Adrenal gland (tissue), 19 donors: Measurements from ENCODE around the gene SUMF2. TPM values are rescaled to one million over a fixed set of nuclear protein-coding genes. Genes with fewer than 3 reads are reported as not detected.
A peak's percentile ranks its signal among the peaks of the same experiment; 100 is the strongest.
"Not testable (repeated sequence)": the region's sequence is repeated elsewhere in the genome, so short reads cannot be mapped to it uniquely, and the experiment has no call there.

Source experiments
- DNase-seq, 7 donors: peaks; one replicate each; pipeline ENCODE4 v3.0.0-alpha.2; 2019 to 2020
- H3K27ac ChIP-seq, 5 donors: fragments of 200-600 bp; sonication (generic) in 4 of 5; 1 replicate in 3 of 5; 2 replicates in 2 of 5; pipeline versions ENCODE4 v1.5.1 to v1.8.0; 2016 to 2020; ENCODE audit warnings: mild to moderate bottlenecking in 1 of 5
- H3K27me3 ChIP-seq: fragments of 200-600 bp; 2 replicates; pipeline ENCODE4 v1.8.0; 2021
- H3K36me3 ChIP-seq, 2 donors: fragments of 200-600 bp; replicated peaks in 1 of 2; 1 replicate in 1 of 2; 2 replicates in 1 of 2; pipeline versions ENCODE4 v1.5.1 to v1.8.0; 2018 to 2022
- H3K4me1 ChIP-seq, 2 donors: fragments of 200-600 bp; replicated peaks in 1 of 2; 1 replicate in 1 of 2; 2 replicates in 1 of 2; pipeline versions ENCODE4 v1.5.1 to v1.8.0; 2018 to 2021
- H3K4me3 ChIP-seq, 4 donors: fragments of 200-600 bp; sonication (generic) in 3 of 4; one replicate each; pipeline ENCODE4 v1.5.1; 2016 to 2018
- H3K9me3 ChIP-seq, 3 donors: fragments of 200-600 bp; sonication (generic) in 1 of 3; replicated peaks in 1 of 3; 1 replicate in 2 of 3; 2 replicates in 1 of 3; pipeline versions ENCODE4 v1.5.1 to v1.8.0; 2016 to 2021
- POLR2A ChIP-seq, 2 donors: fragments of 450-650 bp; IDR thresholded peaks; one replicate each; pipeline ENCODE4 v1.6.1; 2017; ENCODE audit warnings: antibody characterized with exemption in 2 of 2, mild to moderate bottlenecking in 2 of 2, moderate library complexity in 1 of 2
- WGBS, 4 donors: extraction: QIAGEN DNeasy Blood & Tissue Kit in 2 of 4; methylation state at CpG; one replicate each; pipeline versions ENCODE4 v1.1.5 to v1.1.7; 2013 to 2017; 5-methylcytosine and 5-hydroxymethylcytosine counted together
- intact Hi-C, 2 donors: fragments of 100-400 bp; cut with DNase I; formaldehyde crosslinking; loops; one replicate each; pipeline versions ENCODE4 v1.14.1 to v1.15.0; 2022 to 2023
- long read RNA-seq, 10 donors: library from polyadenylated mRNA in 3 of 10; unstranded in 2 of 10; stranded (forward) in 1 of 10; transcript quantifications; one replicate each; pipeline ENCODE4 v2.0.0 and lab custom pipeline, GENCODE V29; 2021 to 2026
- polyA plus RNA-seq, 3 donors: library from polyadenylated mRNA; stranded (reverse); fragments of 200-250 nt in 2 of 3; fragments of 350-450 nt in 1 of 3; fragmentation: Illumina TruSeq in 1 of 3; extraction: RNeasy Lipid Tissue Mini Kit (QIAGEN cat#74804) in 1 of 3; gene quantifications; one replicate each; pipeline ENCODE4 v1.2.3, GENCODE V29; 2013 to 2014
- total RNA-seq, 9 donors: library from RNA; depleted of rRNA in 4 of 9; stranded (reverse); fragments of >200 nt in 4 of 9; fragments of 120-200 nt in 1 of 9; fragmentation: NEBNext Ultra II Directional in 1 of 9; extraction: Animal tissue kit (Norgen Biotek cat#: 25700) in 1 of 9; gene quantifications; one replicate each; pipeline versions ENCODE4 v1.1.0 to v1.2.4, GENCODE V29; 2013 to 2023
- TF ChIP-seq, protein P1 (sequence below), 6 experiments: fragments of 450-650 bp in 4 of 6; fragments of 200-600 bp in 2 of 6; sonication (generic) in 1 of 6; IDR thresholded peaks; 1 replicate in 5 of 6; 2 replicates in 1 of 6; pipeline versions ENCODE4 v1.5.1 to v1.8.0; 2016 to 2021; ENCODE audit warnings: antibody characterized with exemption in 6 of 6, mild to moderate bottlenecking in 2 of 6, moderate library complexity in 1 of 6
- donor health status: healthy with polysubstance abuse.
- donor health status: Bipolar disorder and iron deficiency.
- donor health status: DM: yes; HTN: yes; CAD: no.
- donor health status: DM: no; HTN: no; CAD: no.
- donor health status: DM: no; HTN: no; CAD: no.
- donor health status: DM: yes; HTN: yes; CAD: no.

The SUMF2 gene
- total RNA-seq (100 to 1,000 TPM; 115 to 230 (median 179) TPM), polyA plus RNA-seq (100 to 1,000 TPM in 1 of 3 donors, 10 to 100 TPM in 2; 75.6 to 142 (median 92.3) TPM)
- long read RNA-seq, donor 1, transcript SUMF2-208 (9 exons, 2,052 nt): major isoform, 14 of 74 reads
- long read RNA-seq, donor 1, partial matches to known transcripts: 56 of 74 reads
- long read RNA-seq, donor 1, other reads (novel, unspliced or antisense): 0 of 74 reads
- long read RNA-seq, donor 2, transcript SUMF2-208 (9 exons, 2,052 nt): major isoform, 12 of 24 reads
- long read RNA-seq, donor 2, transcript SUMF2-216 (3 exons, 1,195 nt): minor isoform, 6 of 24 reads
- long read RNA-seq, donor 2, partial matches to known transcripts: 0 of 24 reads
- long read RNA-seq, donor 2, other reads (novel, unspliced or antisense): 0 of 24 reads
- long read RNA-seq, donor 3, transcript SUMF2-208 (9 exons, 2,052 nt): major isoform, 5 of 8 reads
- long read RNA-seq, donor 3, partial matches to known transcripts: 0 of 8 reads
- long read RNA-seq, donor 3, other reads (novel, unspliced or antisense): 0 of 8 reads
- long read RNA-seq, donor 4, transcript SUMF2-208 (9 exons, 2,052 nt): major isoform, 62 of 149 reads
- long read RNA-seq, donor 4, partial matches to known transcripts: 4 of 149 reads
- long read RNA-seq, donor 4, other reads (novel, unspliced or antisense): 72 of 149 reads
- long read RNA-seq, donor 5, transcript SUMF2-208 (9 exons, 2,052 nt): major isoform, 147 of 180 reads
- long read RNA-seq, donor 5, transcript SUMF2-205 (10 exons, 1,171 nt): minor isoform, 10 of 180 reads
- long read RNA-seq, donor 5, partial matches to known transcripts: 0 of 180 reads
- long read RNA-seq, donor 5, other reads (novel, unspliced or antisense): 17 of 180 reads
- long read RNA-seq, donor 6, transcript SUMF2-208 (9 exons, 2,052 nt): major isoform, 43 of 79 reads
- long read RNA-seq, donor 6, partial matches to known transcripts: 3 of 79 reads
- long read RNA-seq, donor 6, other reads (novel, unspliced or antisense): 25 of 79 reads
- long read RNA-seq, donor 7, transcript SUMF2-208 (9 exons, 2,052 nt): minor isoform, 5 of 16 reads
- long read RNA-seq, donor 7, transcript SUMF2-216 (3 exons, 1,195 nt): major isoform, 8 of 16 reads
- long read RNA-seq, donor 7, partial matches to known transcripts: 0 of 16 reads
- long read RNA-seq, donor 7, other reads (novel, unspliced or antisense): 0 of 16 reads
- long read RNA-seq, donor 8, transcript SUMF2-208 (9 exons, 2,052 nt): major isoform, 14 of 18 reads
- long read RNA-seq, donor 8, partial matches to known transcripts: 0 of 18 reads
- long read RNA-seq, donor 8, other reads (novel, unspliced or antisense): 0 of 18 reads
- long read RNA-seq, donor 9, transcript SUMF2-208 (9 exons, 2,052 nt): major isoform, 5 of 2,982 reads
- long read RNA-seq, donor 9, partial matches to known transcripts: 2,908 of 2,982 reads
- long read RNA-seq, donor 9, other reads (novel, unspliced or antisense): 63 of 2,982 reads
- long read RNA-seq, donor 10, transcript SUMF2-208 (9 exons, 2,052 nt): major isoform, 7 of 2,207 reads
- long read RNA-seq, donor 10, partial matches to known transcripts: 2,160 of 2,207 reads
- long read RNA-seq, donor 10, other reads (novel, unspliced or antisense): 37 of 2,207 reads

DNA sequence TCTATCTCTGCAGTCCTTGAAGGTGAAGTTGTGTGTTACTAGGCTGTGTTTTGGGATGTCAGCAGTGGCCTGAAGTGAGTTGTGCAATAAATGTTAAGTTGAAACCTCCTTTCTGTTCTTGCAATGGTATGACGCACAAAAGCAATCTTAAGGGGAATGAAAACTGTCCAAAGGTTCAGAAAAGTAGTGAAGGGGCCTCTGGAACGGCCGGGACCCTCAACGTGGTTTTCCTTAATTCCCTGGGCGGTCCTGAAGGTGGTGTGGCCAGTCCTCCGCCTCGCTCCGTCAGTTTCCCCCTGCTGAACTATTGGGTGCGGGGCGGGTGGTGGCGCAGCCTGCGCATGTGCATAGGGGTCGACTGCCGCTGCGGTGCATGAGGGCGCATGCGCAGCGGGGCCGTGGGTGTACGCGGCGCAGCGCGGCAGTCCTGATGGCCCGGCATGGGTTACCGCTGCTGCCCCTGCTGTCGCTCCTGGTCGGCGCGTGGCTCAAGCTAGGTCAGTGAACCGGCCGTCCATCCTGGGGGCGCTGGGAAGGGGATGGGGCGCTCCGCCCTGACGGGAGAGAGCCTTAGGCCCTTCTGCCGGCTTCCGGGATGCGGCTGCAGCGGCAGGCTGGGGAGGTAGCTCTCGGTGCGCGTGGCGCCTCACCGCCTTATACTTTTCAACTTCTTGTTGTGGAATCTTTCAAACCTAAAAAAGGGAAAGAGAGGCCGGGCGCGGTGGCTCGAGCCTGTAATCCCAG, at the start of gene SUMF2:
TSS of gene SUMF2 (plus strand) at position 405 of the 744 bp plus-strand sequence. CDS start at position 431, 26 bp downstream.
- WGBS, 4 donors: 0 to 1% (median 0%) methylated on average over 16 to 49 of the region's 49 CpGs
- peak within 1 kb of the TSS; percentile 68 to 97 (median 89) for H3K27ac ChIP-seq
- intact Hi-C loops: no loop called here
- DNase-seq: peak; percentile 89 to 95 (median 92)
- H3K9me3 ChIP-seq: no peaks in the 10 kb centered on the region
- TF ChIP-seq POLR2A (IDR thresholded peaks at IDR 0.05): peak; percentile 75 to 94
- TF ChIP-seq, protein P1, sequence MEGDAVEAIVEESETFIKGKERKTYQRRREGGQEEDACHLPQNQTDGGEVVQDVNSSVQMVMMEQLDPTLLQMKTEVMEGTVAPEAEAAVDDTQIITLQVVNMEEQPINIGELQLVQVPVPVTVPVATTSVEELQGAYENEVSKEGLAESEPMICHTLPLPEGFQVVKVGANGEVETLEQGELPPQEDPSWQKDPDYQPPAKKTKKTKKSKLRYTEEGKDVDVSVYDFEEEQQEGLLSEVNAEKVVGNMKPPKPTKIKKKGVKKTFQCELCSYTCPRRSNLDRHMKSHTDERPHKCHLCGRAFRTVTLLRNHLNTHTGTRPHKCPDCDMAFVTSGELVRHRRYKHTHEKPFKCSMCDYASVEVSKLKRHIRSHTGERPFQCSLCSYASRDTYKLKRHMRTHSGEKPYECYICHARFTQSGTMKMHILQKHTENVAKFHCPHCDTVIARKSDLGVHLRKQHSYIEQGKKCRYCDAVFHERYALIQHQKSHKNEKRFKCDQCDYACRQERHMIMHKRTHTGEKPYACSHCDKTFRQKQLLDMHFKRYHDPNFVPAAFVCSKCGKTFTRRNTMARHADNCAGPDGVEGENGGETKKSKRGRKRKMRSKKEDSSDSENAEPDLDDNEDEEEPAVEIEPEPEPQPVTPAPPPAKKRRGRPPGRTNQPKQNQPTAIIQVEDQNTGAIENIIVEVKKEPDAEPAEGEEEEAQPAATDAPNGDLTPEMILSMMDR (IDR thresholded peaks at IDR 0.05): peak in 2 of 6 experiments; percentile 8 to 16
- peak within 1 kb of the TSS; percentile 45 to 91 (median 67) for H3K4me3 ChIP-seq
- H3K36me3 ChIP-seq: peaks cover 0 to 38% of the 10 kb centered on the region in 2 donors
- no peaks in the 10 kb centered on the region for H3K27me3 ChIP-seq
- H3K4me1 ChIP-seq: peaks cover 3 to 32% of the 10 kb centered on the region in 2 donors

DNA sequence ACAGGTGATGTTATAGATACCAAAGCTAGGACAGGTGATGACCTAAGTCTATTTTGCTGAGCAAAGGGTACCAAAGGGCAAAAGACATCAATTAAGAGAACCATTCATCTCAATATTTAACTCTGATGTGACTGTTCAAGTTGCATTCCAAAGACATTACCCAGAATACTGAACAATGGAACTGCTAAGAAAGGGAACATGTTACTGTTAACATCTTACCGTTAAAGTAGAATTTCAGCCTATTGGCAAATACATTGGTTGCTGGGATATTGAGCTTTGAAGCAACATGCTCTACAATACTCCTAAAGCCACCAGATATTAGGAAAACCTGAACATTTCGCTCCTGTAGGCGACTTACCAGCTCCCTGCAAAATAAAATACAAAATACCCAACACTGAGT, 47.1 kb upstream of the SUMF2 start:
- H3K9me3 ChIP-seq, DNase-seq, H3K4me3 ChIP-seq, H3K27ac ChIP-seq, H3K27me3 ChIP-seq, H3K4me1 ChIP-seq, intact Hi-C loops: not testable (repeated sequence)
- 92 to 96% (median 94%) methylated on average over 3 of the region's 3 CpGs for whole genome bisulfite sequencing, 4 donors
- H3K36me3 ChIP-seq: peaks cover 0 to 16% of the 10 kb centered on the region in 2 donors

DNA sequence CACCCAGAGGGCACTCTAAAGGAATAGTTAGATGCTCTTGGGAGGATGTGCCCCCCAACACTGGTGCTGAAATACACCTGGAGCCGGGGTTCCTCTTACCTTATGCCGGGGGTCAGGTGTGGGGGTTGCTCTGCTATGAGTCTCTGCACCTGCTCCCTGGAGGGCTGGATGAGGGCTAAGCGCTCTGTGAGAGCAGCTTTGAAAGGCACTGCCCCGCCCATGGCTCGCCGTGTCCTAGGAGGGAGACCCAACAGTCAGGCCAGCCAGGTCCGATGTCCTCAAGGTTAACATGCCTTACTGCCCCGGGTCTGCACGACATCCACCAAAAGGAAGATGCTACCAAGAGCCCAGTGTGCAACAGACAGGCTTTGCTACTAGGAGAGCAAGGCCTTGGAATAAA, 44.6 kb upstream of the SUMF2 start:
- Histone ChIP-seq H3K27ac (no peak overlapping the region), H3K4me1 (no peaks in the 10 kb centered on the region), H3K4me3 (no peak overlapping the region), H3K9me3 (no peaks in the 10 kb centered on the region), H3K36me3 (peaks cover 0 to 21% of the 10 kb centered on the region in 2 donors), H3K27me3 (no peaks in the 10 kb centered on the region)
- no peak for DNase-seq
- TF ChIP-seq, protein P1 (IDR thresholded peaks at IDR 0.05): no peak
- no peak for TF ChIP-seq POLR2A (IDR thresholded peaks at IDR 0.05)
- 63 to 78% (median 67%) methylated on average over 6 to 9 of the region's 9 CpGs for WGBS, 4 donors
- intact Hi-C loops: no loop called here
